Stomach (tissue), 9 donors: Measurements from ENCODE around the gene DLG4. TPM values are rescaled to one million over a fixed set of nuclear protein-coding genes. Genes with fewer than 3 reads are reported as not detected.

Experiments
- DNase-seq, 2 donors: peaks; one replicate each; pipeline versions ENCODE4 v3.0.0 to v3.0.0-alpha.2; 2013 to 2019
- H3K27ac ChIP-seq, 5 donors: fragments of 200-600 bp in 4 of 5; sonication (generic) in 4 of 5; one replicate each; pipeline ENCODE4 v1.5.1; 2013 to 2019; ENCODE audit warnings: mild to moderate bottlenecking in 1 of 5, moderate library complexity in 1 of 5
- H3K27me3 ChIP-seq, 3 donors: fragments of 200-600 bp; sonication (generic); one replicate each; pipeline ENCODE4 v1.5.1; 2017 to 2019; ENCODE audit warnings: mixed run types in 1 of 3
- H3K36me3 ChIP-seq, 4 donors: fragments of 200-600 bp; sonication (generic); 1 replicate in 3 of 4; 2 replicates in 1 of 4; pipeline ENCODE4 v1.5.1; 2016 to 2019
- H3K4me1 ChIP-seq, 4 donors: fragments of 200-600 bp; sonication (generic); one replicate each; pipeline ENCODE4 v1.5.1; 2016 to 2019
- H3K4me3 ChIP-seq, 4 donors: fragments of 200-600 bp; sonication (generic) in 3 of 4; one replicate each; pipeline ENCODE4 v1.5.1; 2016 to 2019; ENCODE audit warnings: mild to moderate bottlenecking in 1 of 4
- H3K9me3 ChIP-seq, 4 donors: fragments of 200-600 bp; sonication (generic); one replicate each; pipeline ENCODE4 v1.5.1; 2016 to 2019
- CTCF ChIP-seq, 7 experiments: fragments of 450-650 bp in 4 of 7; fragments of 200-600 bp in 3 of 7; sonication (generic) in 3 of 7; IDR thresholded peaks; one replicate each; pipeline ENCODE4 v1.5.1; 2016 to 2019; ENCODE audit warnings: antibody characterized with exemption in 7 of 7, control low read depth in 2 of 7, mild to moderate bottlenecking in 1 of 7
- EP300 ChIP-seq: sonication (generic); formaldehyde crosslinking; IDR thresholded peaks from one replicate; pipeline ENCODE4 v1.6.1; 2017; ENCODE audit warnings: antibody characterized with exemption
- POLR2A ChIP-seq, 4 donors: fragments of 450-650 bp; IDR thresholded peaks; one replicate each; pipeline ENCODE4 v1.6.1; 2016; ENCODE audit warnings: antibody characterized with exemption in 4 of 4, control low read depth in 2 of 4, mild to moderate bottlenecking in 1 of 4, moderate library complexity in 1 of 4
- POLR2AphosphoS5 ChIP-seq, 3 donors: sonication (generic); formaldehyde crosslinking; IDR thresholded peaks; one replicate each; pipeline ENCODE4 v1.6.1; 2016; ENCODE audit warnings: antibody characterized with exemption in 3 of 3
- WGBS, 5 donors: extraction: QIAGEN DNeasy Blood & Tissue Kit in 3 of 5; methylation state at CpG; one replicate each; pipeline versions ENCODE4 v1.1.5 to v1.1.7; 2013 to 2018; 5-methylcytosine and 5-hydroxymethylcytosine counted together
- intact Hi-C: fragments of 100-400 bp; cut with DNase I; formaldehyde crosslinking; loops from one replicate; pipeline ENCODE4 v1.15.1; 2023; ENCODE audit warnings: low total_unique reads
- polyA plus RNA-seq, 3 donors: library from polyadenylated mRNA; stranded (reverse); fragments of 200-250 nt; gene quantifications; one replicate each; pipeline ENCODE4 v1.2.3, GENCODE V29; 2013
- total RNA-seq, 5 donors: library from RNA; depleted of rRNA; stranded (reverse); fragments of >200 nt; gene quantifications; one replicate each; pipeline versions ENCODE4 v1.1.0 to v1.2.3, GENCODE V29; 2014 to 2016
- donor health status: healthy with polysubstance abuse.
- donor health status: Bipolar disorder and iron deficiency.
- donor health status: healthy.

The DLG4 gene
- total and polyA plus RNA-seq, 8 donors, result 3.2 to 26.3 (median 8.8) TPM

- WGBS, 5 donors, result 66 to 81% (median 75%) methylated on average over 9 of the region's 9 CpGs
- Histone ChIP-seq H3K27me3 (peaks cover 0 to 39% (median 0%) of the 10 kb centered on the region in 3 donors), H3K9me3 (no peaks in the 10 kb centered on the region), H3K27ac (no peak overlapping the region), H3K4me1 (peaks cover 16 to 50% (median 30%) of the 10 kb centered on the region in 4 donors), H3K36me3 (peaks cover 0 to 1% (median under 1%) of the 10 kb centered on the region in 4 donors), H3K4me3 (no peak overlapping the region)
- intact Hi-C loops, result no loop called here
- no peak for DNase-seq
- TF ChIP-seq POLR2AphosphoS5 (IDR thresholded peaks at IDR 0.05) (no peak), EP300 (no peak), POLR2A (IDR thresholded peaks at IDR 0.05) (no peak), CTCF (IDR thresholded peaks at IDR 0.05) (no peak)
Measured at GRCh38 chr17:7208754-7209460, 10.7 kb downstream of the DLG4 start.

GRCh38 chr17:7208027-7208571 is 11.5 kb downstream of the DLG4 start:
- peaks cover 0 to 39% (median 0%) of the 10 kb centered on the region in 3 donors for H3K27me3 ChIP-seq
- H3K4me3 ChIP-seq, result no peak overlapping the region
- peaks cover 11 to 44% (median 24%) of the 10 kb centered on the region in 4 donors for H3K4me1 ChIP-seq
- TF ChIP-seq POLR2AphosphoS5 (IDR thresholded peaks at IDR 0.05) (no peak), POLR2A (IDR thresholded peaks at IDR 0.05) (no peak), CTCF (IDR thresholded peaks at IDR 0.05) (no peak), EP300 (no peak)
- H3K27ac ChIP-seq, result no peak overlapping the region
- no peak for DNase-seq
- WGBS, 5 donors, result 49 to 62% (median 51%) methylated on average over 10 to 21 of the region's 21 CpGs
- no peaks in the 10 kb centered on the region for H3K9me3 ChIP-seq
- intact Hi-C loops, result no loop called here
- H3K36me3 ChIP-seq, result peaks cover under 1 to 9% (median 8%) of the 10 kb centered on the region in 4 donors

GRCh38 chr17:7207120-7208001 is 12.3 kb downstream of the DLG4 start:
- intact Hi-C loops, result no loop called here
- Histone ChIP-seq H3K4me3 (no peak overlapping the region), H3K27ac (peak overlapping the region in 1 of 5 donors; percentile 51), H3K9me3 (no peaks in the 10 kb centered on the region), H3K36me3 (peaks cover 7 to 16% (median 16%) of the 10 kb centered on the region in 4 donors), H3K27me3 (peaks cover 0 to 38% (median 0%) of the 10 kb centered on the region in 3 donors), H3K4me1 (peaks cover 11 to 44% (median 23%) of the 10 kb centered on the region in 4 donors)
- 76 to 85% (median 80%) methylated on average over 24 of the region's 24 CpGs for WGBS, 5 donors
- DNase-seq, result peak in 1 of 2 donors; percentile 72
- TF ChIP-seq CTCF (IDR thresholded peaks at IDR 0.05) (no peak), EP300 (no peak), POLR2AphosphoS5 (IDR thresholded peaks at IDR 0.05) (no peak), POLR2A (IDR thresholded peaks at IDR 0.05) (no peak)

GRCh38 chr17:7205561-7205960 is 14.1 kb downstream of the DLG4 start:
- Histone ChIP-seq H3K27ac (peak overlapping the region; percentile 40 to 83 (median 67)), H3K4me3 (peak overlapping the region; percentile 43 to 58 (median 52)), H3K9me3 (no peaks in the 10 kb centered on the region), H3K27me3 (peaks cover 0 to 20% (median 0%) of the 10 kb centered on the region in 3 donors), H3K4me1 (peaks cover 11 to 33% (median 16%) of the 10 kb centered on the region in 4 donors), H3K36me3 (peaks cover 7 to 33% (median 30%) of the 10 kb centered on the region in 4 donors)
- 33 to 57% (median 47%) methylated on average over 8 to 15 of the region's 15 CpGs for WGBS, 5 donors
- no peak for DNase-seq
- intact Hi-C loops, result no loop called here
- TF ChIP-seq CTCF (IDR thresholded peaks at IDR 0.05) (no peak), POLR2A (IDR thresholded peaks at IDR 0.05) (no peak), POLR2AphosphoS5 (IDR thresholded peaks at IDR 0.05) (no peak), EP300 (no peak)
